ENCODE measurements around the gene GALNT9.

GALNT9 gene

DNA sequence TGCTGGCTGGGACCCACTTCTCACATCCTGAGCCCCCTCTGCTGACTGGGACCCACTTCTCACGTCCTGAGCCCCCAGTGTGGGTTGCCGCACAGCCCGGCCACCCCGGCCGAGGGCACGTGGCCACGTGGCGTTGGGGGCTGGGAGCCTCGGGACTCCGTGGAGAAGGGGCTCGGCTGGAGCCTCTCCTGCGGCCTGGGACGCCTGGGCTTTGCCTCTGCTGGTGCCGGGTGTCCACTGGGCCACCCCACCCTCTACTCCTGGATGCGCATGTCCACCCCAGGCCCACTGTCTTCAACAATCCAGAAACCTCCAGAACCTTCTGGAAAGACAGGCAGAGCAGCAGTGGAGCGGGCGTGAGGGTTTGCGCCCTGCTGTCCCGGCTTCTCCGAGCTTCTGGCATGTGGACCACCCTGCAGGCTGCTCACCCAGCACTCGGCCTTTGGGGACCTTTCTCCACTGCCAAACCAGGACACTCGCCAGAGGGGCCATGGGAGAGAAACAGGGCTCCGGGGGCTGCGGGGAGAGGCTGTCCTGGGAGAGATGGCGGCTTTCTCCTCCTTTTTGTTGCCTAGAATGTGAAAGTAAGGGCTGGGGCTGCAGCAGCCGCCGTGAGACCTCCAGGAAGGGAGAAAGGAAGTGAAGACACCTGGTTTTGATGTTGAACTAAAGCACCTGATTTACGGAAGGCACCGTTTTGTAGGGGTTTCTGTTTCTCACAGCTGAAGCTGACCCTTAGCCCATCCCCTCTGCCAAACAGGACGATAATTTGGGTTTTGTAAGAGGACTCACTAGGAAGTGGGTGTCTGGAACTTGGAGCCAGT is 155.2 kb downstream of the GALNT9 start:
- TF ChIP-seq, protein P1, sequence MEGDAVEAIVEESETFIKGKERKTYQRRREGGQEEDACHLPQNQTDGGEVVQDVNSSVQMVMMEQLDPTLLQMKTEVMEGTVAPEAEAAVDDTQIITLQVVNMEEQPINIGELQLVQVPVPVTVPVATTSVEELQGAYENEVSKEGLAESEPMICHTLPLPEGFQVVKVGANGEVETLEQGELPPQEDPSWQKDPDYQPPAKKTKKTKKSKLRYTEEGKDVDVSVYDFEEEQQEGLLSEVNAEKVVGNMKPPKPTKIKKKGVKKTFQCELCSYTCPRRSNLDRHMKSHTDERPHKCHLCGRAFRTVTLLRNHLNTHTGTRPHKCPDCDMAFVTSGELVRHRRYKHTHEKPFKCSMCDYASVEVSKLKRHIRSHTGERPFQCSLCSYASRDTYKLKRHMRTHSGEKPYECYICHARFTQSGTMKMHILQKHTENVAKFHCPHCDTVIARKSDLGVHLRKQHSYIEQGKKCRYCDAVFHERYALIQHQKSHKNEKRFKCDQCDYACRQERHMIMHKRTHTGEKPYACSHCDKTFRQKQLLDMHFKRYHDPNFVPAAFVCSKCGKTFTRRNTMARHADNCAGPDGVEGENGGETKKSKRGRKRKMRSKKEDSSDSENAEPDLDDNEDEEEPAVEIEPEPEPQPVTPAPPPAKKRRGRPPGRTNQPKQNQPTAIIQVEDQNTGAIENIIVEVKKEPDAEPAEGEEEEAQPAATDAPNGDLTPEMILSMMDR (IDR thresholded peaks at IDR 0.05; ENCODE audit: insufficient read depth, missing control alignments), result no peak
- DNase-seq (ENCODE audit: insufficient read length, low spot score), result no peak
- no peak for FAIRE-seq

DNA sequence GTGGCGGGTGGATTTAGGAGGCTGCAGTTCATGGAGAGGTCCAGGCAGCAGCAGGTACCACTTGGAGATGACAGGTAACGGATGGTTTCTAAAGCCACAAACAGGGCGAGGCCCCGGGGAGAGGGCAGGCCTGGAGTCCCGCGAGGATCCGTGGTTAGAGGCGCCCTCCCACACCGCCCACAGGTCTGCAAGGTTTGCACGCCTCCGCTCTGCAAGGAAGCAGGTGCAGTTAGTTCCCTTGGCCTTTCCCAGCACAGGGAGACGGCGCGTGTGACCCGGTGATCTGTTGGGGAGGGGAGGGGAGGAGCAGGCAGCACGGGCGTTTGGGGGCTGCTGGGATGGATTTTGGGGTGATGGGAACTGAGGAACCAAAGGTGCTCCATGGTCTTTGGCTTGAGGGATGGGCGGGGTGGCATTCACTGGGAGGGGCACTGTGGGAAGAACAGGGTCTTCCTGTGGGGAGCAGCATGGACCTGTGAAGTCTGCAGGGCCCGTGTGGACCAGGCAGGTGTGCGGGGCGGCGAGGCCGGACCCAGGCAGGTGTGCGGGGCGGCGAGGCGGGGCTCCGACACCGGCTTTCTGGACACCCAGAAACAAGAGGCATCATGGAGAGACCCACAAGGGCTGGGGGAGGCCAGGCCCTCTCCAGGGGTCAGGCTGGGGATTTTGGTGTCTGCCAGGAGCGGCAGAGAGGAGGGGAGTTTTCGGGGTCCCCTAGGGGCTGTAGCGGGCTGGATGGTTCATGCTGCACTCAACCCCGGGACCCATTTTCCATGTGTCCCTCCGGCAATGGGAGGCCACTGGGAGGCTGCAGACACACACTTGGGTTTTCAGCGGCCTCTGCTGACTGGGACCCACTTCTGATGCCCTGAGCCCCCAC is 156.0 kb downstream of the GALNT9 start:
- FAIRE-seq, result no peak
- TF ChIP-seq, protein P1 (IDR thresholded peaks at IDR 0.05; ENCODE audit: insufficient read depth, missing control alignments), result no peak
- DNase-seq (ENCODE audit: insufficient read length, low spot score), result no peak

DNA sequence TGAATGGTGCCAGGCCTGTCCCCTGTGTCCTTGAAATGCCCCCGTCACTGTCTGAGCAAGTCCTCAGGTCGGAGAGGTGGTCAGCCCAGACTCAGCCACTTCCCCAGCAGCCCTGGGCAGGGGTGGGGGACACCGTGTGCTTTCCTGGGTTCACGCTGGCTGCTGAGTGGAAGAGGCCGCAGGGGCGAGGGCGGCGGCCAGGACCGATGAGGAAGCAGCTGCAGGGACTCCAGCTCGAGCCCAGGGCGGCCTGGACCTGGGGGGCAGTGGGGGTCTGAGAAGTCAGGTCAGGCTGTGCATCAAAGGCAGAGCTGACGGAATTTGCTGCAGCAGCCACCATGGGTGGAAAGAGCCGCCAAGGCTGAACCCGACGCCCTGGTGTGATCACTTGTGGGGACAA is 156.8 kb downstream of the GALNT9 start:
- TF ChIP-seq, protein P1 (IDR thresholded peaks at IDR 0.05; ENCODE audit: insufficient read depth, missing control alignments), result no peak
- no peak for FAIRE-seq
- DNase-seq (ENCODE audit: insufficient read length, low spot score), result no peak

DNA sequence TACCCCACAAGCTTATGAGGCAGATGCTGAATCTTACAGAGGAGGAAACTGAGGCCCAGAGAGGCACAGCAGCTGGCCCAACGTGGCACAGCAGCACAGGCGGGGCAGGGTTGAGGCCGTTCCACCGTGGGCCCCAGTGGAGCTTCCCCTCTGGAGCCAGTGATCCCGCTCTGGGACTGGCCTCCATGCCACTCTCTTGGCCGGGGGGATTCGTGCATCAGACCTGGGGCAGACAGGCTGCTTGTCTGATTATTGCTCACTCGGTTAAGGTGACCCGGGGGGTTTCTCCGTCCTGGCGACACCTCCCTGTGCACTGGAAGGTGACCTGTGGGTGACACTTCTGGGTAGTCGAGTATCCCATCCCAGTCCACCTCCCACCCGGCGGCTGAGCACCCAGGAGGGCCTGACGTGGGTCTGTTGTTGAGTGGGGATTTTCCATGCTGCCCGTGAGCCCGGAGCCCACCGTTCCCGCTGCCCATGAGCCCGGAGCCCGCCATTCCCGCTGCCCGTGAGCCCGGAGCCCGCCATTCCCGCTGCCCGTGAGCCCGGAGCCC is 157.3 kb downstream of the GALNT9 start:
- TF ChIP-seq, protein P1 (IDR thresholded peaks at IDR 0.05; ENCODE audit: insufficient read depth, missing control alignments), result no peak
- DNase-seq (ENCODE audit: insufficient read length, low spot score), result no peak
- FAIRE-seq, result no peak

DNA sequence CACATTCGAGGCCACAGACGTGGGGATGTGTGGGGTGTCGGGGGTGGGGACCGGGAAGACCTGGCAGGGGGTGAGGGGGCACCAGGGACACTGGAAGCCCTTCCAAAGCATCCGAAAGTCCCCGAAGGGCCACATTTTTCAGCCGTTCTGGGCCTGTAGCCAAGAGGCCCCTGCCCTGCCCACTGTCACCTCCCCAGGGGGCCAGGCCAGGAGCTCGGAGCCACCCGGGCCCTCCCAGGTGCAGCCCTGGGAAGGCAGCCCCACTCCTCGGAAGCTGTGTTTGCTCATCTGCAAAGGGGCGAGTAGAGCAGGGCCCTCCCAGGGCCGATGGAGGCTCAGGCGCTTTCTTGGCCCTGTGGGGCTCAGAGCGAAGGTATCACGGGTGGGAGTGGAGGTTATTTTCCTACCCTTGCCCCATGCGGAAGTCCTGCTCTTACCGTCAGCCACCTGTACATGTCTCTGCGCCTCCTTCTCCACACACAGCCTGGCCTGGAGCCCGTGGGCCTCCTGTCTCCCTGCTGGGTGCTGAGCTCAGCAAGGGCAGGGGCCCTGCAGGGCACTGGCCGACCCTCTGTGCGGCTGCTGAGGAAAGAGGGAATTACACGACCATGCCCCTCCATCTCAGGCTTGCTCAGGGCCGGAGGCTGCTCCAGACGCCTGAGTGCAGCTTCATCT is 158.0 kb downstream of the GALNT9 start:
- no peak for FAIRE-seq
- DNase-seq (ENCODE audit: insufficient read length, low spot score), result no peak
- TF ChIP-seq, protein P1 (IDR thresholded peaks at IDR 0.05; ENCODE audit: insufficient read depth, missing control alignments), result no peak

DNA sequence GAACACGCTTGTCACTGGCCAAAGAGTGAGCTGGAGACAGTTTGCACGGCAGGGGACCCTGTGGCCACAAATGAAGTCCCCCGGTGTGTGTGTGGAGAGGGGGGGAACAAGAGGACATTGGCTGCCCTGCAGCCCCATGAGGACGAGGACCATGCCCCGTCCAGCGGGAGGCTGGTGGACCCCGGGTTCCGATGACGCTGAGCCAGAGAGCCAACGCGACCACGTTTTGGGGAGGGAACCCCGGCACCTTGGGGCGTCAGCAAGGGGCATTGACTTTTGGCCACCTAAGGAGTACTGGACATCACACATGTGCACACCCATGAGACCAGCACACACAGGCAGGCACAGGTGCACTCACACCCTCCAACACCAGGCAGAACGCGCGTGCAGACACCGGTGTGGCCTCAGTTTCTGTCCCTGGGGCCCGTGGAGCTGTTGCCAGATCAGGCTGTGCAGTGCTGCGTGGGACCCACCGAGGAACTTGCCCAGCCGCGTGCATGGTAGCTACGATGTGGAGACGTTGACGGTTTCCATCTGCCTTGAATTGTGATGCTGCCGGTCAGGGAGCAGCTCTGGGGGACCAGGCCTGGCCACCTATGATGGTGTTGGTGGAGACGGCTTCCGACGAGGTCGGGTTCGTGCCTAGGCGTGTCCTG is 158.6 kb downstream of the GALNT9 start:
- TF ChIP-seq, protein P1 (IDR thresholded peaks at IDR 0.05; ENCODE audit: insufficient read depth, missing control alignments), result no peak
- DNase-seq (ENCODE audit: insufficient read length, low spot score) (no peak), FAIRE-seq (no peak)
